IPS-20b (cell line): ENCODE results near the gene ZNF682.
A peak's percentile ranks its signal among the peaks of the same experiment; 100 is the strongest.
"Not testable (repeated sequence)": the region's sequence is repeated elsewhere in the genome, so short reads cannot be mapped to it uniquely, and the experiment has no call there.

Experiments used
- H3K27ac ChIP-seq: one replicate; pipeline ENCODE4 v1.5.1; 2013; ENCODE audit warnings: low read length
- H3K27me3 ChIP-seq: 2 replicates; pipeline ENCODE4 v1.6.1; 2013; ENCODE audit warnings: mild to moderate bottlenecking, low read length, inconsistent platforms; ENCODE audit not compliant: insufficient read depth
- H3K36me3 ChIP-seq: 2 replicates; pipeline ENCODE4 v1.6.1; 2013; ENCODE audit warnings: low read depth, mild to moderate bottlenecking, inconsistent platforms, low read length, moderate library complexity; ENCODE audit not compliant: insufficient read depth
- H3K4me1 ChIP-seq: 2 replicates; pipeline ENCODE4 v1.6.1; 2013; ENCODE audit warnings: mild to moderate bottlenecking, control low read depth, inconsistent platforms, low read length, moderate library complexity; ENCODE audit not compliant: insufficient read depth
- H3K4me3 ChIP-seq: 2 replicates; pipeline ENCODE4 v1.5.1; 2013; ENCODE audit warnings: mild to moderate bottlenecking, low read length, inconsistent platforms
- H3K9ac ChIP-seq: 2 replicates; pipeline ENCODE4 v1.6.1; 2013; ENCODE audit warnings: low read depth, mild to moderate bottlenecking, inconsistent platforms, low read length, moderate library complexity
- H3K9me3 ChIP-seq: 2 replicates; pipeline ENCODE4 v1.6.1; 2013; ENCODE audit warnings: mild to moderate bottlenecking, low read depth, low read length, inconsistent platforms; ENCODE audit not compliant: insufficient read depth

ZNF682 gene

GRCh38 chr19:19966862-19967261 lies 72.4 kb downstream of the ZNF682 start:
- peaks cover 35% of the 10 kb centered on the region for H3K9me3 ChIP-seq
- no peaks in the 10 kb centered on the region for H3K27me3 ChIP-seq
- H3K9ac ChIP-seq = no peak overlapping the region
- H3K36me3 ChIP-seq = no peaks in the 10 kb centered on the region
- no peaks in the 10 kb centered on the region for H3K4me1 ChIP-seq
- no peak overlapping the region for H3K4me3 ChIP-seq
- H3K27ac ChIP-seq = no peak overlapping the region

GRCh38 chr19:19966126-19966525 lies 73.2 kb downstream of the ZNF682 start:
- H3K27ac ChIP-seq, H3K9ac ChIP-seq, H3K27me3 ChIP-seq, H3K4me1 ChIP-seq, H3K36me3 ChIP-seq, H3K4me3 ChIP-seq: not testable (repeated sequence)
- peaks cover 35% of the 10 kb centered on the region for H3K9me3 ChIP-seq

- Histone ChIP-seq H3K9me3 (peaks cover 29% of the 10 kb centered on the region), H3K4me1 (no peaks in the 10 kb centered on the region), H3K36me3 (no peaks in the 10 kb centered on the region), H3K27me3 (no peaks in the 10 kb centered on the region), H3K27ac (no peak overlapping the region), H3K9ac (no peak overlapping the region), H3K4me3 (no peak overlapping the region)
These were observed 74.9 kb downstream of the ZNF682 start for GRCh38 chr19:19964416-19964815.

- H3K27me3 ChIP-seq, H3K9ac ChIP-seq, H3K4me1 ChIP-seq, H3K36me3 ChIP-seq, H3K4me3 ChIP-seq, H3K9me3 ChIP-seq, H3K27ac ChIP-seq: not testable (repeated sequence)
These were observed 80.0 kb downstream of the ZNF682 start for GRCh38 chr19:19959151-19959799.

GRCh38 chr19:19957766-19958165 lies 81.5 kb downstream of the ZNF682 start:
- H3K4me1 ChIP-seq, H3K4me3 ChIP-seq, H3K27me3 ChIP-seq, H3K27ac ChIP-seq, H3K36me3 ChIP-seq, H3K9me3 ChIP-seq, H3K9ac ChIP-seq: not testable (repeated sequence)

- H3K36me3 ChIP-seq = no peaks in the 10 kb centered on the region
- H3K27me3 ChIP-seq = no peaks in the 10 kb centered on the region
- peak overlapping the region; percentile 22; the same call in 1 of the 2 replicates for H3K4me3 ChIP-seq
- H3K27ac ChIP-seq = no peak overlapping the region
- peak overlapping the region; percentile 57; the same call in 1 of the 2 replicates for H3K9ac ChIP-seq
- no peaks in the 10 kb centered on the region for H3K9me3 ChIP-seq
- H3K4me1 ChIP-seq = no peaks in the 10 kb centered on the region
These were observed 82.8 kb downstream of the ZNF682 start for GRCh38 chr19:19956434-19957075.

- Histone ChIP-seq H3K36me3 (no peaks in the 10 kb centered on the region), H3K9ac (no peak overlapping the region), H3K27me3 (no peaks in the 10 kb centered on the region), H3K4me3 (no peak overlapping the region), H3K9me3 (no peaks in the 10 kb centered on the region), H3K4me1 (no peaks in the 10 kb centered on the region), H3K27ac (no peak overlapping the region)
These were observed 84.1 kb downstream of the ZNF682 start for GRCh38 chr19:19955208-19955607.
